Upper lobe of right lung (tissue), 1 donor: ENCODE results near the gene KRT20. TPM values are rescaled to one million over a fixed set of nuclear protein-coding genes. Genes with fewer than 3 reads are reported as not detected.

Source experiments
- ATAC-seq: fragments of 200-7000 bp; cut with Tn5 transposase; one replicate; pipeline ENCODE4 v1.9.1; 2020; ENCODE audit warnings: mild to moderate bottlenecking, moderate library complexity
- DNase-seq: peaks from one replicate; pipeline ENCODE4 v3.0.0-alpha.2; 2020
- H3K27ac ChIP-seq: fragments of 200-600 bp; one replicate; pipeline ENCODE4 v1.8.0; 2022
- H3K27me3 ChIP-seq: fragments of 200-600 bp; one replicate; pipeline ENCODE4 v1.8.0; 2022; ENCODE audit warnings: mild to moderate bottlenecking
- H3K36me3 ChIP-seq: fragments of 200-600 bp; one replicate; pipeline ENCODE4 v1.8.0; 2022
- H3K4me1 ChIP-seq: fragments of 200-600 bp; one replicate; pipeline ENCODE4 v1.8.0; 2022
- H3K4me3 ChIP-seq: fragments of 200-600 bp; one replicate; pipeline ENCODE4 v1.8.0; 2022; ENCODE audit warnings: mild to moderate bottlenecking
- H3K9me3 ChIP-seq: fragments of 200-600 bp; one replicate; pipeline ENCODE4 v1.8.0; 2022
- intact Hi-C: fragments of 100-400 bp; cut with DNase I; formaldehyde crosslinking; loops from one replicate; pipeline ENCODE4 v1.11.0; 2022
- total RNA-seq: library from RNA; stranded (reverse); fragmentation: NEBNext Ultra II Directional; extraction: Animal tissue kit (Norgen Biotek cat#: 25700); gene quantifications from one replicate; pipeline ENCODE4 v1.2.1, GENCODE V29; 2021
- TF ChIP-seq, protein P1 (sequence below): fragments of 200-600 bp; IDR thresholded peaks from one replicate; pipeline ENCODE4 v1.8.0; 2022; ENCODE audit warnings: antibody characterized with exemption
- donor health status: DM: no; HTN: yes; CAD: no; lungs with severe emphysema.

KRT20 gene
- total RNA-seq, 1 donor from 2014 or later: not detected

DNA sequence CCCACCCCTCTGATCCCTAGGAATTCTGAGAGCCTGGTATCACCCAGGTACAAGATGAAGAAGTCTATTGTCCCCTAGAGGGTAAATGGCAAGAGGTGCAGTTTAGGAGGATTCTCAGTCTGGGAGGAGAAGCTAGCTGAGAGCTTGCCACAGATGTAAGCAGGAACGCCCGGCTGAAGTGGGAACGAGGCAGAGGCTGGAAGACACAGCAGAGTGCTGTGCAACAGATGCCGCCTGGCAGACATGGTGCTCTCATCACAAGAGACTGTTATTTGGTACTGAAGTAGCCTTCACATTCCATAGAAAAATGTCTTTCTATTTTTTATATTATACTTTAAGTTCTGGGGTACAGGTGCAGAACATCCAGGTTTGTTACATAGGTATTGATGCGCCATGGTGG lies 20.3 kb upstream of the KRT20 start:
- H3K27ac ChIP-seq: no peak overlapping the region

DNA sequence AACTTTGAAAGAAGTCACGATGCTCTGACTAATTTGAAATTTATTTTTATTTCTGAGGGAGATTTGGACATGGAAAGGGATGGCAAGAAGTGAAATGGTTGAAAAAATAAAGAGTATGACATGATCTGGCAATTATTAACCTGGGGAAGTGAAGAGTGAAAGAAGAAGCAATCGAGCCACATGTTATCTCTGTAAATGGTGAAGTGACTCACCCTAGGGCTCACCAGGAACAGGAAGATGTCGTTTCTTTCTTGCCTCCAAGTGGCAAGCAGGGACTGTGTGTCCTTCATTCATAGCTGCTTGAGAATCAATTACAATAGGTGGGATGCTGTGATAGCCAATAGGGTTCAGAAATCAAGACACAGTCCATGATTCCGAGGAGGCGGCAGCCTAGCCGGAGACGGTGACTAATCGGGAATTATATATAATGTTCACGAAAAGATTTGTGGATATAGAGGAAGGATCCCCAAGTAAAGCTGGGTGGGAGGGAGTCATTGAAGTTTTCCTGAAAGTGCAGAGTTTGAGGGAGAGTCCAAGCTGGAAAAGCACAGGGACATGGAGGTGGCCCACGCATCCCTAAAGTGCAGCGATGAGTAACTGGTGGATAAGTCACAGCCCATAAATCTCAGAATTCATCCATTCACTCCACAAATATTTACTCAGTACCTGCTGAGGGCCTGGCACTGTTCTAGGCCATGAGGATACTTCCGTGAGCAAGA lies 18.2 kb upstream of the KRT20 start:
- Histone ChIP-seq H3K9me3 (no peaks in the 10 kb centered on the region), H3K4me1 (no peaks in the 10 kb centered on the region), H3K27me3 (peaks cover 9% of the 10 kb centered on the region), H3K27ac (no peak overlapping the region), H3K4me3 (no peak overlapping the region), H3K36me3 (no peaks in the 10 kb centered on the region)
- intact Hi-C loops: no loop called here
- no peak for DNase-seq
- TF ChIP-seq, protein P1, sequence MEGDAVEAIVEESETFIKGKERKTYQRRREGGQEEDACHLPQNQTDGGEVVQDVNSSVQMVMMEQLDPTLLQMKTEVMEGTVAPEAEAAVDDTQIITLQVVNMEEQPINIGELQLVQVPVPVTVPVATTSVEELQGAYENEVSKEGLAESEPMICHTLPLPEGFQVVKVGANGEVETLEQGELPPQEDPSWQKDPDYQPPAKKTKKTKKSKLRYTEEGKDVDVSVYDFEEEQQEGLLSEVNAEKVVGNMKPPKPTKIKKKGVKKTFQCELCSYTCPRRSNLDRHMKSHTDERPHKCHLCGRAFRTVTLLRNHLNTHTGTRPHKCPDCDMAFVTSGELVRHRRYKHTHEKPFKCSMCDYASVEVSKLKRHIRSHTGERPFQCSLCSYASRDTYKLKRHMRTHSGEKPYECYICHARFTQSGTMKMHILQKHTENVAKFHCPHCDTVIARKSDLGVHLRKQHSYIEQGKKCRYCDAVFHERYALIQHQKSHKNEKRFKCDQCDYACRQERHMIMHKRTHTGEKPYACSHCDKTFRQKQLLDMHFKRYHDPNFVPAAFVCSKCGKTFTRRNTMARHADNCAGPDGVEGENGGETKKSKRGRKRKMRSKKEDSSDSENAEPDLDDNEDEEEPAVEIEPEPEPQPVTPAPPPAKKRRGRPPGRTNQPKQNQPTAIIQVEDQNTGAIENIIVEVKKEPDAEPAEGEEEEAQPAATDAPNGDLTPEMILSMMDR: no peak
- ATAC-seq: peak; percentile 54

More for the DNA sequence above, 20.3 kb upstream of the KRT20 start:
- ATAC-seq: no peak
- intact Hi-C loops: loop anchor here (5.0 kb wide), 1 partner anchor 422 kb away; no protein-coding TSS in a partner anchor
- Histone ChIP-seq H3K4me1 (peaks cover 7% of the 10 kb centered on the region), H3K36me3 (no peaks in the 10 kb centered on the region), H3K4me3 (no peak overlapping the region), H3K9me3 (no peaks in the 10 kb centered on the region), H3K27me3 (peaks cover 9% of the 10 kb centered on the region)
- no peak for DNase-seq
- TF ChIP-seq, protein P1: no peak

DNA sequence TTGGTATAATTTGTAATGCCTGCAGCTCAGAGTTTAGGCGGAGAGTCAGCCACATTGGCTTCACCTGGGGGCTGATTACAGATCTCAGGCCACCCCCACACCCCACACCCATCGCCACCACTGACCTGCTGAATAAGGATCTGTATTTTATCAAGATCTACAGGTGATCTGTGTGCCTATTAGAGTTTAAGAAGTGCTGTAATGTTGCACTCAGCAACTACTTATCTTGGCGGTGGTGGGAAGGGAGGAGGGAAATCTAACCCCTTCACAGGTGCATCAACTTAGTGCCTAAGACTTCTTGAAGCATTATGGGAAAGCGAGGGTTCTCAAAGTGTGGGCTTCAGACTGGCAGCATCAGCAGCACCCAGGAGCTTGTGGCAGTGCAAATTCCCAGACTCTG lies 17.5 kb upstream of the KRT20 start:
- no peak for DNase-seq
- Histone ChIP-seq H3K27ac (no peak overlapping the region), H3K4me1 (no peaks in the 10 kb centered on the region), H3K36me3 (no peaks in the 10 kb centered on the region), H3K9me3 (no peaks in the 10 kb centered on the region), H3K27me3 (peaks cover 5% of the 10 kb centered on the region), H3K4me3 (no peak overlapping the region)
- intact Hi-C loops: no loop called here
- ATAC-seq: no peak
- TF ChIP-seq, protein P1: no peak

DNA sequence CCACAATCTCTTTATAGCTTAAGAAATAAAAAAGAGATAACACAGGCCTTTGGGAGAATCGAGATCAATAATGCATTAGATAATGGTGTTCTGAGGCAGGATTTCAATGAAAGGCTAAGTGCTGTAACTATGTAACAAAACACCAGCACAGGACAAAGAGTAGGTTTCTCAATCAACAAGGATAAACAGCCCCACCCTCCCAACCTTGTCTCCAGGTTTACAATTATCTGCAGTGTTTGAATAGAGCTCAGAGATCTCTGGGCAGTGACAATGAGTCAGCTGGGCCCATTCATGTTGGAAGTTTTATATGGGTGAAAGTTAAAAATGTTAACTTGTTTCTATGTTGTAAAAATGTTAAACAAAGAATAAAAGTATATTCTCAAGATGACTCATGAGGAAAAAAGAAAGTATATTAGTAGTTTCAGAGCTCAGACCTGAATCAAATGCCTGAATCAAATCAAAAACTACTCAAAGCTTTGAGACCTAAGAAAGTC lies 17.0 kb upstream of the KRT20 start:
- intact Hi-C loops: no loop called here
- Histone ChIP-seq H3K36me3 (no peaks in the 10 kb centered on the region), H3K4me1 (no peaks in the 10 kb centered on the region), H3K4me3 (no peak overlapping the region), H3K27me3 (peaks cover 5% of the 10 kb centered on the region), H3K9me3 (no peaks in the 10 kb centered on the region), H3K27ac (no peak overlapping the region)
- ATAC-seq (no peak), DNase-seq (no peak)
- TF ChIP-seq, protein P1: no peak

DNA sequence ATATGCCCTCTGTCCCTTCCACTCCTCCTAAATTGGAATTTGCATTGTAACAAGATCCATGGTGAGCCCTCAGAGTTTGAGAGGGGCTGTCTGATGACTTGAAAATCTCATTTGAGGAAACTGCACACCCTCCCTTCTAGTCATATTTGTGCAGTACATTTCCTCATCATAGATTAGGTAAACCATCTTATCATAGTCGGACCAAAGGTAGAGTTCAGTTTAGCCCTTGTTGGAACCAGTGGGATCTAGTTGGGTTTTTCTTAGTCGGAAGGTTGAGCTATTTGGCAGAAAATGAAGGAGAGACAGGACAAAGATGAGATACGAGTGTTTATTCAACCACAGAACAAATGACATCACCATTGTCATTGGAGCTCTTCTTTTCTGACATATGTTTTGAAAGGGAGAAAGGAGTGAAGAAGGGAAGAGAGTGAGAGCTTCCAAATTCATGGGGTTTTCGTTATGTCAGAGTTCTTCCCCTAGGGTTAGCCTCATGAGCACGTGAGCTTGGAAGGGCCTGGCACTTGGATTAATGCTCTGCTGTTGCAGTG lies 15.8 kb upstream of the KRT20 start:
- Histone ChIP-seq H3K9me3 (no peaks in the 10 kb centered on the region), H3K27ac (no peak overlapping the region), H3K27me3 (peaks cover 5% of the 10 kb centered on the region), H3K4me1 (no peaks in the 10 kb centered on the region), H3K36me3 (no peaks in the 10 kb centered on the region), H3K4me3 (no peak overlapping the region)
- ATAC-seq (no peak), DNase-seq (no peak)
- intact Hi-C loops: no loop called here
- TF ChIP-seq, protein P1: no peak
